Measurements from ENCODE around the gene SLC44A3.

GRCh38 chr1:94907136-94907535 lies 87.0 kb downstream of the SLC44A3 start:
- TF ChIP-seq CTCF (IDR thresholded peaks at IDR 0.05) (no peak), POLR2A (IDR thresholded peaks at IDR 0.05) (no peak)
